H1 (cell line): ENCODE data around the gene GMPR. TPM values are rescaled to one million over a fixed set of nuclear protein-coding genes. Genes with fewer than 3 reads are reported as not detected.

ENCODE experiments used
- polyA plus RNA-seq, 7 experiments: library from polyadenylated mRNA; depleted of rRNA in 3 of 7; stranded (reverse) in 5 of 7; unstranded in 2 of 7; fragments of >200 nt in 5 of 7; fragments of 200-250 nt in 2 of 7; gene quantifications; 1 replicate in 5 of 7; 2 replicates in 1 of 7; 4 replicates in 1 of 7; pipeline versions ENCODE4 v1.2.1 to v1.2.3, GENCODE V29; 2011 to 2013; ENCODE audit warnings: missing spikeins in 2 of 7, mixed read lengths in 2 of 7
- total RNA-seq: library from RNA; stranded (reverse); fragmentation: NEBNext Ultra II Directional; extraction: Animal tissue kit (Norgen Biotek cat#: 25700); gene quantifications from 2 replicates; pipeline ENCODE4 v1.2.1, GENCODE V29; 2021
- TF ChIP-seq, protein P1 (sequence below): fragments of 300-600 bp; sonication (generic); IDR thresholded peaks from 2 replicates; pipeline ENCODE4 v1.7.1; 2012; ENCODE audit warnings: low read length, moderate library complexity, mild to moderate bottlenecking, inconsistent platforms; ENCODE audit not compliant: insufficient replicate concordance

The GMPR gene
- total and polyA plus RNA-seq, 2 of the 8 experiments (the other 6 are each of a cell fraction or from before 2014, with no cell fraction given) = 0.99 to 1.2 TPM

DNA sequence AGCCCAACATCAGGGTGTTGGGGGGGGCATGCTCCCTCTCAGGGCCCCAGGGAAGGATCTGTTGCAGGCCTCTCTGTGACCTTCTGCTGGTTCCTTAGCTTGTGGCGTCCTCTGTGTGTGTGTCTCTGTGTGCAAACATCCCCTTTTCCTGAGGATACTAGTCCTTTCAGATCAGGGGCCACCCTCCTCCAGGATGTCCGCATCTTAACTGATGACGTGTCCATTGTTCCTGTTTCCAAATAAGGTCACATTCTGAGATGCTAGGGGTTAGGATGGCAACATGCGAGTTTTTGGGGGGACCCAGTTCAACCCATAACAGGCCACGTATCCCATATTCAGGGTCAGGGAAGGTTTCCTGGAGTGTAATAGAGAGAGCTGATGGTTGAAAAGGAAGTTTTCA lies 40.9 kb downstream of the GMPR start (continued):
- TF ChIP-seq, protein P1, sequence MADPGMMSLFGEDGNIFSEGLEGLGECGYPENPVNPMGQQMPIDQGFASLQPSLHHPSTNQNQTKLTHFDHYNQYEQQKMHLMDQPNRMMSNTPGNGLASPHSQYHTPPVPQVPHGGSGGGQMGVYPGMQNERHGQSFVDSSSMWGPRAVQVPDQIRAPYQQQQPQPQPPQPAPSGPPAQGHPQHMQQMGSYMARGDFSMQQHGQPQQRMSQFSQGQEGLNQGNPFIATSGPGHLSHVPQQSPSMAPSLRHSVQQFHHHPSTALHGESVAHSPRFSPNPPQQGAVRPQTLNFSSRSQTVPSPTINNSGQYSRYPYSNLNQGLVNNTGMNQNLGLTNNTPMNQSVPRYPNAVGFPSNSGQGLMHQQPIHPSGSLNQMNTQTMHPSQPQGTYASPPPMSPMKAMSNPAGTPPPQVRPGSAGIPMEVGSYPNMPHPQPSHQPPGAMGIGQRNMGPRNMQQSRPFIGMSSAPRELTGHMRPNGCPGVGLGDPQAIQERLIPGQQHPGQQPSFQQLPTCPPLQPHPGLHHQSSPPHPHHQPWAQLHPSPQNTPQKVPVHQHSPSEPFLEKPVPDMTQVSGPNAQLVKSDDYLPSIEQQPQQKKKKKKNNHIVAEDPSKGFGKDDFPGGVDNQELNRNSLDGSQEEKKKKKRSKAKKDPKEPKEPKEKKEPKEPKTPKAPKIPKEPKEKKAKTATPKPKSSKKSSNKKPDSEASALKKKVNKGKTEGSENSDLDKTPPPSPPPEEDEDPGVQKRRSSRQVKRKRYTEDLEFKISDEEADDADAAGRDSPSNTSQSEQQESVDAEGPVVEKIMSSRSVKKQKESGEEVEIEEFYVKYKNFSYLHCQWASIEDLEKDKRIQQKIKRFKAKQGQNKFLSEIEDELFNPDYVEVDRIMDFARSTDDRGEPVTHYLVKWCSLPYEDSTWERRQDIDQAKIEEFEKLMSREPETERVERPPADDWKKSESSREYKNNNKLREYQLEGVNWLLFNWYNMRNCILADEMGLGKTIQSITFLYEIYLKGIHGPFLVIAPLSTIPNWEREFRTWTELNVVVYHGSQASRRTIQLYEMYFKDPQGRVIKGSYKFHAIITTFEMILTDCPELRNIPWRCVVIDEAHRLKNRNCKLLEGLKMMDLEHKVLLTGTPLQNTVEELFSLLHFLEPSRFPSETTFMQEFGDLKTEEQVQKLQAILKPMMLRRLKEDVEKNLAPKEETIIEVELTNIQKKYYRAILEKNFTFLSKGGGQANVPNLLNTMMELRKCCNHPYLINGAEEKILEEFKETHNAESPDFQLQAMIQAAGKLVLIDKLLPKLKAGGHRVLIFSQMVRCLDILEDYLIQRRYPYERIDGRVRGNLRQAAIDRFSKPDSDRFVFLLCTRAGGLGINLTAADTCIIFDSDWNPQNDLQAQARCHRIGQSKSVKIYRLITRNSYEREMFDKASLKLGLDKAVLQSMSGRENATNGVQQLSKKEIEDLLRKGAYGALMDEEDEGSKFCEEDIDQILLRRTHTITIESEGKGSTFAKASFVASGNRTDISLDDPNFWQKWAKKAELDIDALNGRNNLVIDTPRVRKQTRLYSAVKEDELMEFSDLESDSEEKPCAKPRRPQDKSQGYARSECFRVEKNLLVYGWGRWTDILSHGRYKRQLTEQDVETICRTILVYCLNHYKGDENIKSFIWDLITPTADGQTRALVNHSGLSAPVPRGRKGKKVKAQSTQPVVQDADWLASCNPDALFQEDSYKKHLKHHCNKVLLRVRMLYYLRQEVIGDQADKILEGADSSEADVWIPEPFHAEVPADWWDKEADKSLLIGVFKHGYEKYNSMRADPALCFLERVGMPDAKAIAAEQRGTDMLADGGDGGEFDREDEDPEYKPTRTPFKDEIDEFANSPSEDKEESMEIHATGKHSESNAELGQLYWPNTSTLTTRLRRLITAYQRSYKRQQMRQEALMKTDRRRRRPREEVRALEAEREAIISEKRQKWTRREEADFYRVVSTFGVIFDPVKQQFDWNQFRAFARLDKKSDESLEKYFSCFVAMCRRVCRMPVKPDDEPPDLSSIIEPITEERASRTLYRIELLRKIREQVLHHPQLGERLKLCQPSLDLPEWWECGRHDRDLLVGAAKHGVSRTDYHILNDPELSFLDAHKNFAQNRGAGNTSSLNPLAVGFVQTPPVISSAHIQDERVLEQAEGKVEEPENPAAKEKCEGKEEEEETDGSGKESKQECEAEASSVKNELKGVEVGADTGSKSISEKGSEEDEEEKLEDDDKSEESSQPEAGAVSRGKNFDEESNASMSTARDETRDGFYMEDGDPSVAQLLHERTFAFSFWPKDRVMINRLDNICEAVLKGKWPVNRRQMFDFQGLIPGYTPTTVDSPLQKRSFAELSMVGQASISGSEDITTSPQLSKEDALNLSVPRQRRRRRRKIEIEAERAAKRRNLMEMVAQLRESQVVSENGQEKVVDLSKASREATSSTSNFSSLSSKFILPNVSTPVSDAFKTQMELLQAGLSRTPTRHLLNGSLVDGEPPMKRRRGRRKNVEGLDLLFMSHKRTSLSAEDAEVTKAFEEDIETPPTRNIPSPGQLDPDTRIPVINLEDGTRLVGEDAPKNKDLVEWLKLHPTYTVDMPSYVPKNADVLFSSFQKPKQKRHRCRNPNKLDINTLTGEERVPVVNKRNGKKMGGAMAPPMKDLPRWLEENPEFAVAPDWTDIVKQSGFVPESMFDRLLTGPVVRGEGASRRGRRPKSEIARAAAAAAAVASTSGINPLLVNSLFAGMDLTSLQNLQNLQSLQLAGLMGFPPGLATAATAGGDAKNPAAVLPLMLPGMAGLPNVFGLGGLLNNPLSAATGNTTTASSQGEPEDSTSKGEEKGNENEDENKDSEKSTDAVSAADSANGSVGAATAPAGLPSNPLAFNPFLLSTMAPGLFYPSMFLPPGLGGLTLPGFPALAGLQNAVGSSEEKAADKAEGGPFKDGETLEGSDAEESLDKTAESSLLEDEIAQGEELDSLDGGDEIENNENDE = no peak
